Measurements from ENCODE around the gene PAQR4. TPM values are rescaled to one million over a fixed set of nuclear protein-coding genes. Genes with fewer than 3 reads are reported as not detected.

Gene PAQR4
- total and polyA plus RNA-seq, 2 of the 13 experiments (the other 11 are each of a cell fraction or from before 2014, with no cell fraction given): 15.9 to 24.8 TPM

DNA sequence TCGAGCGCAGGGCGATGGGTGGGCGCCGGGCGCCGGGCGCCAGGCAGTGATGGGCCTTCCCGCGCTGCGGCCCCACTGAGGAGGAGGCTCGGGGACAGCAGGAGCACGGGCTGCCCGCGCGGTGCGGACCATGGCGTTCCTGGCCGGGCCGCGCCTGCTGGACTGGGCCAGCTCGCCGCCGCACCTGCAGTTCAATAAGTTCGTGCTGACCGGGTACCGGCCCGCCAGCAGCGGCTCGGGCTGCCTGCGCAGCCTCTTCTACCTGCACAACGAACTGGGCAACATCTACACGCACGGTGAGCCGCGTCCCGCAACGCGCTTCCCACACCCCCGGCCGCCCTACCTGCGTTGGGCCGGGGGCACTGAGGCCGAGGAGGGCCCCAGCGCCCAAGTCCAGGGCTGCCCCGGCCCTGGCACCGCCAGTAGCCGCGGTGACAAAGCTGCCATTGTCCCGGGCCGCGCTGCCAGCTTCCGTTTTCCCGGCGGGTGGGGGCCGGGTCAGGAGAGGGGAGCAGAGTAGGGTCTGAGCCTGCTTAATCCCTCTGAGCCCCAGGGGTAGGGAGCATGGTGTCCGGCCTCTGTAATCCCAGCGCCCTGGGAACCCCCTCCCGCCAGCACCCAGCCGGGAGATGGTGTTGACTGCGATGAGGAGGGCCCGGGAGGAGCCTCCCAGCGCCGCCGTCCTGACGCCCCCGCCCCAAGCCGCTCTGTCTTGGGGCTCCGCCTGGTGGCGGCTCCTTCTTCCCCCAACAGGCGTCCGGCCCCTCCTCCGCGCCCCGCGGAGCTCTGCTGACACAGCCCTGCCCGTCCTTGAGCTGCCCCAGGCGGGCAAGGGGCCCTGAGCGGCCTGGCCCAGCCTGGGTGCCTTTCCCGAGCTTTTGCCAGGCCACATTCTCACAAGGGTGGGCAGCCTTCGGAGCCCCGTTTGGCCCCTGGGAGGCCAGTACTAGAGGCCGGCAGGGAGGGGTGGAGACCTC lies 685 bp downstream of the PAQR4 start (continued):
- TF ChIP-seq TBX2 (CRISPR knock-in tag; IDR thresholded peaks at IDR 0.05; ENCODE audit: borderline replicate concordance) (peak; percentile 67; the same call in 1 of the 2 replicates), ZBTB2 (CRISPR knock-in tag; IDR thresholded peaks at IDR 0.05; ENCODE audit: low read depth) (peak; percentile 27; the same call in 1 of the 2 replicates), FOXA1 (IDR thresholded peaks at IDR 0.05) (no peak), FOXA1 (CRISPR knock-in tag; IDR thresholded peaks at IDR 0.05) (0 out of 2 replicates have a peak, but pooled peaks have one; percentile 6), KAT8 (CRISPR knock-in tag; IDR thresholded peaks at IDR 0.05) (peak; percentile 49; the same call in 1 of the 2 replicates), GATAD1 (CRISPR knock-in tag; IDR thresholded peaks at IDR 0.05) (0 out of 2 replicates have a peak, but pooled peaks have one; percentile 28), KLF16 (CRISPR knock-in tag; IDR thresholded peaks at IDR 0.05) (peak in 1 of 2 experiments; percentile 66; a peak in 1 of 4 replicates), SNAPC4 (CRISPR knock-in tag; IDR thresholded peaks at IDR 0.05) (peak; percentile 70; the same call in 1 of the 2 replicates), HMGA1 (CRISPR knock-in tag; conservative IDR thresholded peaks at IDR 0.05) (no peak), SAP130 (CRISPR knock-in tag; IDR thresholded peaks at IDR 0.05; ENCODE audit: low read depth) (peak; percentile 88), SOX6 (IDR thresholded peaks at IDR 0.05) (no peak), SOX6 (CRISPR knock-in tag; IDR thresholded peaks at IDR 0.05) (peak; percentile 55), DNMT1 (CRISPR knock-in tag; IDR thresholded peaks at IDR 0.05) (0 out of 2 replicates have a peak, but pooled peaks have one; percentile 27), HIC2 (CRISPR knock-in tag; IDR thresholded peaks at IDR 0.05; ENCODE audit: low read depth) (peak; percentile 88), THAP11 (CRISPR knock-in tag; IDR thresholded peaks at IDR 0.05) (peak; percentile 49; the same call in 1 of the 2 replicates)
- TF ChIP-seq, protein P1, sequence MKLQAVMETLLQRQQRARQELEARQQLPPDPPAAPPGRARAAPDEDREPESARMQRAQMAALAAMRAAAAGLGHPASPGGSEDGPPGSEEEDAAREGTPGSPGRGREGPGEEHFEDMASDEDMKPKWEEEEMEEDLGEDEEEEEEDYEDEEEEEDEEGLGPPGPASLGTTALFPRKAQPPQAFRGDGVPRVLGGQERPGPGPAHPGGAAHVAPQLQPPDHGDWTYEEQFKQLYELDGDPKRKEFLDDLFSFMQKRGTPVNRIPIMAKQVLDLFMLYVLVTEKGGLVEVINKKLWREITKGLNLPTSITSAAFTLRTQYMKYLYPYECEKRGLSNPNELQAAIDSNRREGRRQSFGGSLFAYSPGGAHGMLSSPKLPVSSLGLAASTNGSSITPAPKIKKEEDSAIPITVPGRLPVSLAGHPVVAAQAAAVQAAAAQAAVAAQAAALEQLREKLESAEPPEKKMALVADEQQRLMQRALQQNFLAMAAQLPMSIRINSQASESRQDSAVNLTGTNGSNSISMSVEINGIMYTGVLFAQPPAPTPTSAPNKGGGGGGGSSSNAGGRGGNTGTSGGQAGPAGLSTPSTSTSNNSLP (IDR thresholded peaks at IDR 0.05; ENCODE audit: low read depth, low read length): no peak
- TF ChIP-seq, protein P2, sequence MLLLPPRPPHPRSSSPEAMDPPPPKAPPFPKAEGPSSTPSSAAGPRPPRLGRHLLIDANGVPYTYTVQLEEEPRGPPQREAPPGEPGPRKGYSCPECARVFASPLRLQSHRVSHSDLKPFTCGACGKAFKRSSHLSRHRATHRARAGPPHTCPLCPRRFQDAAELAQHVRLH (CRISPR knock-in tag; IDR thresholded peaks at IDR 0.05; ENCODE audit: borderline replicate concordance, low read depth): peak; percentile 58
- TF ChIP-seq, protein P3, sequence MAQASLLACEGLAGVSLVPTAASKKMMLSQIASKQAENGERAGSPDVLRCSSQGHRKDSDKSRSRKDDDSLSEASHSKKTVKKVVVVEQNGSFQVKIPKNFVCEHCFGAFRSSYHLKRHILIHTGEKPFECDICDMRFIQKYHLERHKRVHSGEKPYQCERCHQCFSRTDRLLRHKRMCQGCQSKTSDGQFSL (CRISPR knock-in tag; IDR thresholded peaks at IDR 0.05): peak; percentile 75
